ENCODE results near the gene SDR42E1. TPM values are rescaled to one million over a fixed set of nuclear protein-coding genes. Genes with fewer than 3 reads are reported as not detected.

Gene SDR42E1
- total and polyA plus RNA-seq, 2 of the 13 experiments (the other 11 are each of a cell fraction or from before 2014, with no cell fraction given), result 0.01 to 0.13 TPM

GRCh38 chr16:82033683-82034300 is 22.5 kb upstream of the SDR42E1 start:
- in situ Hi-C loops (cut with HindIII; ENCODE audit: extremely low pct_ligation_motif_present, low pct_unique_long_range_greater_than_20kb), result loop anchor here (5.0 kb wide), 1 partner anchor 194 kb away; no protein-coding TSS in a partner anchor
- POLR2A ChIA-PET, result interaction anchor here (1.3 to 3.4 kb wide), 5 partner anchors 11 to 49 kb away, joined by 4 to 14 read pairs (median 9); no protein-coding TSS in a partner anchor
- Histone ChIP-seq H3K9ac (ENCODE audit: insufficient read depth, low read depth, low read length) (no peak overlapping the region), H3K4me1 (ENCODE audit: insufficient read depth, low read length) (peaks cover 63% of the 10 kb centered on the region), H3K79me2 (ENCODE audit: insufficient read depth, low read length) (peaks cover 36% of the 10 kb centered on the region), H4K20me1 (ENCODE audit: insufficient read depth, low read length) (no peaks in the 10 kb centered on the region), H3K4me3 (replicated peaks in 1 of 3; ENCODE audit: insufficient read depth in 1 of 3, low read depth in 2 of 3, low read length in 3 of 3) (no peak overlapping the region; a peak in 1 of 6 replicates), H3K36me3 (replicated peaks in 1 of 2; ENCODE audit: control insufficient read depth in 1 of 2, insufficient read depth in 2 of 2, low read length in 2 of 2) (no peaks in the 10 kb centered on the region), H2AFZ (ENCODE audit: low read length) (no peak overlapping the region), H3K27me3 (ENCODE audit: control insufficient read depth in 1 of 2, insufficient read depth in 2 of 2, low read length in 2 of 2) (no peaks in the 10 kb centered on the region; a peak in 1 of 5 replicates), H3K27ac (ENCODE audit: extremely low read length, insufficient read depth, low read length) (no peak overlapping the region), H3K4me2 (ENCODE audit: low read depth, low read length) (peak overlapping the region; percentile 92; the same call in 1 of the 2 replicates), H3K9me3 (ENCODE audit: low read length) (no peaks in the 10 kb centered on the region)
- intact Hi-C loops (cut with micrococcal nuclease; ENCODE audit: unreplicated experiment), result loop anchor here (2.0 kb wide), 3 partner anchors 17 to 49 kb away; no protein-coding TSS in a partner anchor
- WGBS (ENCODE audit: low lambda C conversion rate), result 44% methylated on average over 8 of the region's 8 CpGs
- no TSS peak for BruUV-seq (replicated peaks)
- CTCF ChIA-PET (ENCODE audit: low intra/inter-chr PET ratio, low total read pairs), result interaction anchor here (1.9 to 4.8 kb wide), 2 partner anchors 28 to 196 kb away, joined by 7 to 51 read pairs; no protein-coding TSS in a partner anchor
- no peak for FAIRE-seq
- ATAC-seq, result no peak
- no peak for DNase-seq (ENCODE audit: low spot score)
- TF ChIP-seq POLR2AphosphoS5 (IDR thresholded peaks at IDR 0.05; ENCODE audit: low read depth, low read length), result no peak
- TF ChIP-seq, protein P1, sequence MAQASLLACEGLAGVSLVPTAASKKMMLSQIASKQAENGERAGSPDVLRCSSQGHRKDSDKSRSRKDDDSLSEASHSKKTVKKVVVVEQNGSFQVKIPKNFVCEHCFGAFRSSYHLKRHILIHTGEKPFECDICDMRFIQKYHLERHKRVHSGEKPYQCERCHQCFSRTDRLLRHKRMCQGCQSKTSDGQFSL (CRISPR knock-in tag; IDR thresholded peaks at IDR 0.05), result no peak
- TF ChIP-seq GTF3A (CRISPR knock-in tag; conservative IDR thresholded peaks at IDR 0.05), result no peak
- peak; percentile 27 for TF ChIP-seq STAG1 (CRISPR knock-in tag; IDR thresholded peaks at IDR 0.05)
- TF ChIP-seq, protein P2, sequence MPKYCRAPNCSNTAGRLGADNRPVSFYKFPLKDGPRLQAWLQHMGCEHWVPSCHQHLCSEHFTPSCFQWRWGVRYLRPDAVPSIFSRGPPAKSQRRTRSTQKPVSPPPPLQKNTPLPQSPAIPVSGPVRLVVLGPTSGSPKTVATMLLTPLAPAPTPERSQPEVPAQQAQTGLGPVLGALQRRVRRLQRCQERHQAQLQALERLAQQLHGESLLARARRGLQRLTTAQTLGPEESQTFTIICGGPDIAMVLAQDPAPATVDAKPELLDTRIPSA (CRISPR knock-in tag; IDR thresholded peaks at IDR 0.05; ENCODE audit: borderline replicate concordance), result no peak
- TF ChIP-seq DNMT1 (CRISPR knock-in tag; IDR thresholded peaks at IDR 0.05), result no peak
- peak; percentile 60 for TF ChIP-seq RARA (CRISPR knock-in tag; IDR thresholded peaks at IDR 0.05)
- TF ChIP-seq, protein P3, sequence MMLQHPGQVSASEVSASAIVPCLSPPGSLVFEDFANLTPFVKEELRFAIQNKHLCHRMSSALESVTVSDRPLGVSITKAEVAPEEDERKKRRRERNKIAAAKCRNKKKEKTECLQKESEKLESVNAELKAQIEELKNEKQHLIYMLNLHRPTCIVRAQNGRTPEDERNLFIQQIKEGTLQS (CRISPR knock-in tag; IDR thresholded peaks at IDR 0.05), result no peak
- TF ChIP-seq MEIS2 (CRISPR knock-in tag; IDR thresholded peaks at IDR 0.05), result no peak
- TF ChIP-seq CENPT (CRISPR knock-in tag; IDR thresholded peaks at IDR 0.05; ENCODE audit: low read depth), result no peak
- TF ChIP-seq CAMTA2 (CRISPR knock-in tag; IDR thresholded peaks at IDR 0.05; ENCODE audit: borderline replicate concordance), result no peak
- TF ChIP-seq TBL1XR1 (IDR thresholded peaks at IDR 0.05; ENCODE audit: borderline replicate concordance, low read length, partially characterized antibody), result no peak
- TF ChIP-seq ZFP36L1 (CRISPR knock-in tag; IDR thresholded peaks at IDR 0.05), result no peak
- TF ChIP-seq, protein P4, sequence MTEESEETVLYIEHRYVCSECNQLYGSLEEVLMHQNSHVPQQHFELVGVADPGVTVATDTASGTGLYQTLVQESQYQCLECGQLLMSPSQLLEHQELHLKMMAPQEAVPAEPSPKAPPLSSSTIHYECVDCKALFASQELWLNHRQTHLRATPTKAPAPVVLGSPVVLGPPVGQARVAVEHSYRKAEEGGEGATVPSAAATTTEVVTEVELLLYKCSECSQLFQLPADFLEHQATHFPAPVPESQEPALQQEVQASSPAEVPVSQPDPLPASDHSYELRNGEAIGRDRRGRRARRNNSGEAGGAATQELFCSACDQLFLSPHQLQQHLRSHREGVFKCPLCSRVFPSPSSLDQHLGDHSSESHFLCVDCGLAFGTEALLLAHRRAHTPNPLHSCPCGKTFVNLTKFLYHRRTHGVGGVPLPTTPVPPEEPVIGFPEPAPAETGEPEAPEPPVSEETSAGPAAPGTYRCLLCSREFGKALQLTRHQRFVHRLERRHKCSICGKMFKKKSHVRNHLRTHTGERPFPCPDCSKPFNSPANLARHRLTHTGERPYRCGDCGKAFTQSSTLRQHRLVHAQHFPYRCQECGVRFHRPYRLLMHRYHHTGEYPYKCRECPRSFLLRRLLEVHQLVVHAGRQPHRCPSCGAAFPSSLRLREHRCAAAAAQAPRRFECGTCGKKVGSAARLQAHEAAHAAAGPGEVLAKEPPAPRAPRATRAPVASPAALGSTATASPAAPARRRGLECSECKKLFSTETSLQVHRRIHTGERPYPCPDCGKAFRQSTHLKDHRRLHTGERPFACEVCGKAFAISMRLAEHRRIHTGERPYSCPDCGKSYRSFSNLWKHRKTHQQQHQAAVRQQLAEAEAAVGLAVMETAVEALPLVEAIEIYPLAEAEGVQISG (CRISPR knock-in tag; IDR thresholded peaks at IDR 0.05), result no peak
- TF ChIP-seq BCL6 (CRISPR knock-in tag; IDR thresholded peaks at IDR 0.05), result peak; percentile 52
- TF ChIP-seq, protein P5, sequence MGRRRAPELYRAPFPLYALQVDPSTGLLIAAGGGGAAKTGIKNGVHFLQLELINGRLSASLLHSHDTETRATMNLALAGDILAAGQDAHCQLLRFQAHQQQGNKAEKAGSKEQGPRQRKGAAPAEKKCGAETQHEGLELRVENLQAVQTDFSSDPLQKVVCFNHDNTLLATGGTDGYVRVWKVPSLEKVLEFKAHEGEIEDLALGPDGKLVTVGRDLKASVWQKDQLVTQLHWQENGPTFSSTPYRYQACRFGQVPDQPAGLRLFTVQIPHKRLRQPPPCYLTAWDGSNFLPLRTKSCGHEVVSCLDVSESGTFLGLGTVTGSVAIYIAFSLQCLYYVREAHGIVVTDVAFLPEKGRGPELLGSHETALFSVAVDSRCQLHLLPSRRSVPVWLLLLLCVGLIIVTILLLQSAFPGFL (CRISPR knock-in tag; IDR thresholded peaks at IDR 0.05), result no peak
- no peak for TF ChIP-seq ZFP36L2 (CRISPR knock-in tag; IDR thresholded peaks at IDR 0.05)
- 0 out of 2 replicates have a peak, but pooled peaks have one; percentile 21 for TF ChIP-seq ELF3 (CRISPR knock-in tag; IDR thresholded peaks at IDR 0.05)
